Activated CD4-positive, alpha-beta T cell treated with anti-CD3 and anti-CD28 coated beads for 4 hours (primary cell): ENCODE data around the gene RANBP17.
"Not testable (repeated sequence)": the region's sequence is repeated elsewhere in the genome, so short reads cannot be mapped to it uniquely, and the experiment has no call there.

Experiments
- DNase-seq, 2 donors: peaks; one replicate each; pipeline ENCODE4 v3.0.0-alpha.2; 2020

Gene RANBP17

DNA sequence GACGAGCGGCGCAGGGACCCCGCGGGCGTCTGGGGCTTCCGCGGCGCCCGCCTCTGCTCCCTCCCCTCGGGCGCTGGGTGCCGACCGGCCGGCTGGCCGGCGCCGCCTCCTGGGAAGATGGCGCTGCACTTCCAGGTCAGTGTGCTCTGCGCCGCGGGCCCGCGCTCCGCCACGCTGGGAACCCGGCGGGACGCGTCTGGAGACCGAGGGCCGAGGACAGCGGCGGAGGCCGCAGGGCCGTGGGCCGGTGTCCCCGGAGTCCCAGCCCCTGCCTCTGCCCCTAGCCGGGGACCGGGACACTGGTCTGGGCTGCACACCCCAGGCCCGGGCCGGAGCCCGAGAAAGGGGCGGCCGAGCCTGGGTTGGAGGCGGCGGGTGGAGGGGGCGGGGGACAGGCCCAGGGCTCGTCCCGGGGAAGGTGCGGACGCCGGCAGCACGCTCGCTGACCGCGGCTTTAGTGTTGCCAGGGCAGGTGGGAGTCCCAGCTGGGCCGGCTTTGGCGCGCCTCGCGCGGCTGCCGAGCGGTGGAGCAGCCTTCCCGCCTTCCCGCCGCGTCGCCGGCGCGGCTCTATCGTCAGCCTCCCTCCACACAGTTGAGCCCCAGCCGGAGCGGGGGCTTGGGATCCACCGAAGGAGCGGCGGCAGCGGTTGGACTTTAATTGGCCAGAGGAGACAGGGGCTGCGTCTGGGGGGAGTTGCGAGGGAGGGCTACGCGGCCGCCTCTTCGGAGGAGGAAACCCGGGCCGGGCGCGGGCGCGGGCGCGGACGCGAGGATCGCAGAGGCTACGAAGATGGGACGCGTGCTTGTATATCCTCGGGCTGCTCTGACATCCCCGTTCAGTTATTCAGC, at the start of gene RANBP17:
Gene RANBP17 (plus strand): TSS at position 102 of the 850 bp plus-strand sequence.
- DNase-seq: no peak

GRCh38 chr5:170813231-170813630, 48.6 kb upstream of the RANBP17 start:
- no peak for DNase-seq

DNA sequence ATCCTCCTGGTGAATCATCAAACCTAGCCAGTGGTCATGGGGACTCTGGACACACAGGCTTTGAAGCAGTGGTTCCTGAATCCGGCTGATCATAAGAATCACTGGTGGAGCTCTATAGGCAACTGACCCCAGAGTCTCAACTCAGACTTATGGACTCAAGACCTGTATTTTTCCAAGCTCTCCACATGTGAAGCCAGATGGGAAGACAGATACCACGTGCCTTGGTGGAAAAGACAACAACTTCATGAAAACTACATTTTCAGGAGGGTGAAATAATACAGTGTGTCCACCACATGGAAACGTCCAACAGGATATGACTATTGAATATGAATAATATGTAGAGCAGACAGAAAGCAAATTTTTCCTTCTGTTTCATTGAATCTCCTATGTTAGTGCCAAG, 44.6 kb upstream of the RANBP17 start:
- DNase-seq: no peak

- DNase-seq: no peak
These were observed 43.6 kb upstream of the RANBP17 start for GRCh38 chr5:170818232-170818631.

GRCh38 chr5:170819824-170820223, 42.0 kb upstream of the RANBP17 start:
- DNase-seq: no peak

DNA sequence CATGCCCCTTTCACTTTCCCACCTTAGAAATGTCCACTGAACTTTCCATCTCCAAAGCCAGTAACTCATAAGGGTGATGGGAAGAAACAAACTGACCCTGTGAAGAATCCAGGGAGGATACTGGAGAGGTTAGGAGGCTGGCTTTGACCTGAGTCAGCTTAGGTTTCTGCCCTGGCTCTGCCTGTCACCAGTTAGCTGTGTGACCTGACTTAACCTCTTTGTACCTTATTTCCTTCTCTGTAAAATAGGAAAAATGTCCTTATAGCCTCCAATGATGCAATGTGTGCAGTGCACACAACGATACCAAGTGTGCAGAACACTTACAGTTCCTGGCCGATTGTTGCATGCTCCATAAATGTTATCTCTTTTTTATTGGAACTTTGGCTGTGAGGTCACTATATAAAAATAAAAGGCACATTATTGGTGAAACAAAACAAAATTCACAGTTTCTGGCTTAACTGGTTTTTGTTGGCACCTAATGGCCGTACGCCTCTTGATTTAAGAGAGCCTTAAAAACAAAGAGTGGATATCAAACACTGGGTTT, 40.5 kb upstream of the RANBP17 start:
- no peak for DNase-seq

- no peak for DNase-seq
These were observed 35.7 kb upstream of the RANBP17 start for GRCh38 chr5:170826117-170826516.

GRCh38 chr5:170832241-170832640, 29.6 kb upstream of the RANBP17 start:
- DNase-seq: no peak

DNA sequence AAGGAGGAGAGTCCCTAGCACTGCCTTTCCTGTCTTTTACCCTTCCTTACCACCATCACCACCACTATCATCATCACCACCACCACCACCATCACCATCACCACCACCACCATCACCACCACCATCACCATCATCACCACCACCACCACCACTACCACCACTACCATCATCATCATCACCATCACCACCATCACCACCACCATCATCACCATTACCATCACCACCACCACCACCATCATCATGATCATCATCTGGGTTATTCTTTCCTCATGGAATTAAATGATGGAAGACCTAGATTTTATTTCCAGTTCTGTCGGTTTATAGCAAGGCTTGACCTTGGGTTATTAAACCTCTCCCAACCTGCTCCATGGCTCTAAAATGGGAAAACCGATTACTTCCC, 27.8 kb upstream of the RANBP17 start:
- not testable (repeated sequence) for DNase-seq

- no peak for DNase-seq
These were observed 25.6 kb upstream of the RANBP17 start for GRCh38 chr5:170836226-170836625.

DNA sequence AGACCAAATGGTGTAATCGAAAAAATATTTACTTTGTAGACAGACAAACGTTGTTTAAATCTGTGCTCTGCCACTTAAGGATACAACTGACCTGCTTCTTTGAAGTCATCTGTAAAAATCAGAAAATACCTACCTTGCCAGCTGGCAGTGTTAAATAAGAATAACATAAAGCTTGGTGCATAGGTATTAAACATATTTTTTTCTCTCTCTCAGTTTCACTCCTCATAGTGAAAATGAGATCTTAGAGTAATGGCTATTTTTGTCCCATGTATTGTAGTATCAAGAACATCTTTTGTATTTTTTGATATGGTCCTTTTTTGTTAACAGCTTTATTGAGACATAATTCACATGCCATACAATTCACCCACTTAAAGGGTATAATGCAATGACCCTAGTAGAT, 17.9 kb upstream of the RANBP17 start:
- no peak for DNase-seq

DNA sequence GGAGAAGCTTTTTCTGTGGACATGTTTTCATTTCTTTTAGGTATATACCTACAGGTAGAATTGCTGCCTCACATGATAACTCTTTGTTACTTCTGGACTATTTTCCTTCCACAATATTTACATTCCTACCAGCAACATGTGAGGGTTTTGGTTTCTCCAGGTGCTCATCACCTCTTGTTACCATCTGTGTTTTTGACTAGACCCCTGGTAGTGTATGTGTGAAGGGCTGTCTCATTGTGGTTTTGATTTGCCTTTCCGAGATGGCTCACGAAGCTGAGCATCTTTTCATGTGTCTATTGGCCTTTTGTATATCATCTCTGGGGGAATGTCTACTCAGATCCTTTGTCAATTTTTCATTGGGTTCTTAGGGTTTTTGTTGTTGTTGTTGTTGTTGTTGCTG, 17.2 kb upstream of the RANBP17 start:
- DNase-seq: no peak

DNA sequence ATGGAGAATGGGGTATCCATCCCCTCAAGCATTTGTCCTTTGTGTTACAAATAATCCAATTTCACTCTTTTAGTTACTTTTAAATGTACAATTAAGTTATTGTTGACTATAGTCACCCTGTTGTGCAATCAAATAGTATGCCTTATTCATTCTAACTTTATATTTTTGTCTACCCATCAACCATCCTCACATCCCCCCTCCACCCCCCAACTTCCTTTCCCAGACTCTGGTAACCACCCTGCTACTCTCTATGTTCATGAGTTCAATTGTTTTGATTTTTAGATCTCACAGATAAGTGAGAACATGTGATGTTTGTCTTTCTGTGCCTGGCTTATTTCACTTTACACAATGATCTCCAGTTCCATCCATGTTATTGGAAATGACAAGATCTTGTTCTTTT, 15.4 kb upstream of the RANBP17 start:
- DNase-seq: no peak

DNA sequence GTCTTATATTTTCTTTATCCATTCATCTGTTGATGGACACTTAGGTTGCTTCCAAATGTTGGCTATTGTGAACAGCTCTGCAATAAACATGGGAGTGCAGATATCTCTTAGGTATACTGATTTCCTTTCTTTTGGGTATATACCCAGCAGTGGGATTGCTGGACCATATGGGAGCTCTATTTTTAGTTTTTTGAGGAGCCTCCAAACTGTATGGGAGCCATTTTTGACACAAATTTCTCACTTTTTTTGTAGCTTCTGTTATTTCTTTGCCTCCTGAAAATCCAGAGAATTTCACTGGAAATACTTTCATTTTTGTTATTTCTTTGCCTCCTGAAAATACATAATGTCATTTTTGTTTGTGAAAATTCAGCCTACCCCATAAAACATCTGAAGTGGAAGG, 15.0 kb upstream of the RANBP17 start:
- DNase-seq: no peak

- DNase-seq: no peak
These were observed 13.8 kb upstream of the RANBP17 start for GRCh38 chr5:170848033-170848432.

- no peak for DNase-seq
These were observed 12.4 kb upstream of the RANBP17 start for GRCh38 chr5:170849374-170849773.

DNA sequence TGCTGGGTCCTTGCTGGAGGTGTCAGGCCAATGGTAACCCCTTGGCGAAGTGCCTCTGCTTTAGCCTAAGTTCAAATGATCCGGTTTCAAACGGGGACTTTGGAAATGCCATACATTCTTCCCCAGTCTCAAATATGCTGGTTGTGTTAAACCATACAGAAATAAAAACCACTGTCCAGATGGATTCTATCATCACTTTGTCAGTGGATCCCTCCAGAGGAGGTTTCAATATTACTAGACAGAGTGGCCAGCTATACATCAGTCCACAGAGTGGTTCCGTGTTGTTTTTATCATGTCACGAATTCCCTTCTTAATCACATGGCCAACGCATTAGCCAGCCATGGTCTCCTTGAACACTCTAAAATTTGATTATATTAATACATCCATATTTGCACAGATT, 7.3 kb upstream of the RANBP17 start:
- DNase-seq: no peak

DNA sequence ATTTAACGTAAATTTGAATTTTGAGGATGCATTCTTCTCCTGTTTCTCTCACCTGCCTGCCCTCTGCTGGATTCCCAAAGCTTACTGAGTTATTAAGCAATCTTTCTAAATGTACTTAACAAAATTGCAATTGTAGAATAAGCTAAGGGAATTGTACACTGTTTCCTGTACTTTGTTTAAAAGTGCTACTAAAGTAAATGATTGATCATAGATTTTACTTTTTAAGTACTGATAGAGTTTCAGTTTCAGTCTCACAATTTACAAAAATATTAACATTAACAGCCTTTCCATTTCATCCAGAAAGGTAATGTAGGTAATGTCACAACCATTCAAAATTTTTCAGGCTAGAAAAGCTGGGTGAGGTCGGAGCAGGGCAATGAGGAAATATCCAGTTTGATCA, 4.8 kb upstream of the RANBP17 start:
- DNase-seq: no peak

GRCh38 chr5:170860415-170860814, 1.4 kb upstream of the RANBP17 start:
- no peak for DNase-seq

DNA sequence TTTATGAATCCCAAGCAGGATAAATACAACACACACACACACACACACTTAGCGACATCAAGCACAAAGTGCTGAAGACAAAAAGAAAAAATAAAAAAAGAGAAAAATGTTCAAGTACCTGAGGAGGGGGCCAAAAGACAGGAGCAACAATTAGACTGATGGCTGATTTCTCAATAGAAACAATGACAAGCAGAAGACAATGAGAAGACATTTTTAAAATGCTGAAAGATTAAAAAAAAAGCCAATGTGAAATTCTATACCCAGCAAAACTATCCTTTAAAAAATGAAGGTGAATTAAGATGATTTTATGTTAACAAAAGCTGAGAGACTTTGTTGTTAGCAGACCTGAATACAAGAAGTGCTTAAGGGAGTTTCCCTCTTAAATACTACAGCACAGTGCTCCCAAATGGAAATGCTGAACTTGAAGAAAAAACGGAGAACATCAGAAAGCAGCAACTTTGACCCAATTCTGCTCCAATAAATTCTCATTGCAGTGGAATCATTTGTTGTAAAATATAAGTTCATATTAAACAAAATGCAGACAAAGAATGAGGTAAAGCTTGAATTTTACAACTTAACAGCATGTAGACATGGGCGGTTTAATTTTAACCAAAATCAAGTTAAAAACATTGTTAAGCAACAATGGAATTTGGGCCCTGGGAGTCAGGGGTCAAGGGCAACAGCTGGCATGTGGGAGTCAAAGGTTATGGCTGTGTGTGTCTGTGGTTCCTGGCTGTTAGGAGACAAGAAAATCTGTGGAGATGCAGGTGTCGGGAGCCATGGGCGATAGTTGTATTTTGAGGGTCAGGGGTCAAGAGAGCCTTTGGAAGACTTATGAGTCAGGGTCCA, 776 bp upstream of the RANBP17 start:
- no peak for DNase-seq

DNA sequence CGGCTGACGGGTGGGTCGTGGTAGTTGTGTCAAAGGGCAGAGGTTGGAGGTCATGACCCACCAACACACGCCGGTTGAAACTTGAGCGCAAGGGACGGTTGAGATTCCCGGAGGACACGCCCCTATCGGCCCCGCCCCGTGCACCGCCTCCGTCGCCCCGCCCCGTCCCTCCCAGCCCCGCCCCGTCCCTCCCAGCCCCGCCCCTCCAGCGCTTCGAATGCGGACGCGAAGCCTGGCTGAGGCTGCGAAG, 226 bp upstream of the RANBP17 start:
- DNase-seq: no peak

DNA sequence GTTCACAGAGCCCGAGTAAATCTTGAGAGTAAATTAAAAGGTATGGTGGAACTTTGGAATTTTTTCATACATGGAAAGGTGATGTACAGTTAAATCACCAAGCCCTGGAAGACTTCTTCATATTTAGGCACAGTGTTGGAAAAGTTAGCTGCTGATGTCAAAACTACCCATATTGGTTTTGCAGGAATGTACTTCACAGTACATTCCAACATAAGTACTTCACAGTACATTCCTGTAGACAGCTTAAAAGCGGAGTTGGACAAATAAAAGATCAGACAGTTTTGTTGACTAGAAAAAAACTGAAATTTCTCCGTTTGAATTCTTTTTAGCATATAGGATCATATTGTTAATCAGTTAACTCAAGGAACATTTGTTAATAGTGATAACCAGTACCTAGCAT, 1.8 kb downstream of the RANBP17 start:
- DNase-seq: no peak

DNA sequence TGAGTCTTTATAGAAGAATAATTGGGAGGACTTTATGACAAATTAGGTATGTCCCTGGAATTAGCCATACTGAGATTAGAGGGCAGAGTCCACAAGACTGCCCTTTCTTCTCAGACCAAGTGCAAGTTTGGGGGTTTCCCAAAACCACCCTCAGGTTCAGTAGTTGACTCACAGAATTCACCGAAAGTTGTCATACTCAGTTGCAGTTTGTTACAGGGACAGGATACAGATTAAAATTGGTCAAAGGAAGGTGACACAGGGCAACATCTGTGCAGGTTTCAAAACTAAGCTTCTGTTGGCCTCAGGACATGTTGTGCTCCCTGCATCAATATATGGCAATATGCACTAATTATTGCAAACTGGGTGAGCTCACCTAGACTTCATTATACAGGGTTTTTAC, 3.8 kb downstream of the RANBP17 start:
- no peak for DNase-seq

GRCh38 chr5:170867825-170868224, 6.0 kb downstream of the RANBP17 start:
- DNase-seq: no peak
